Stimulated activated CD8-positive, alpha-beta memory T cell treated with anti-CD3 and anti-CD28 coated beads, Interleukin-7, amount 100 ng/mL, for 4 hours (primary cell): ENCODE measurements around the gene GRK2.
"Not testable (repeated sequence)": the region's sequence is repeated elsewhere in the genome, so short reads cannot be mapped to it uniquely, and the experiment has no call there.

Experiments used
- DNase-seq, 2 donors: peaks; one replicate each; pipeline ENCODE4 v3.0.0-alpha.2; 2020; ENCODE audit warnings: low read depth in 2 of 2

The GRK2 gene

DNA sequence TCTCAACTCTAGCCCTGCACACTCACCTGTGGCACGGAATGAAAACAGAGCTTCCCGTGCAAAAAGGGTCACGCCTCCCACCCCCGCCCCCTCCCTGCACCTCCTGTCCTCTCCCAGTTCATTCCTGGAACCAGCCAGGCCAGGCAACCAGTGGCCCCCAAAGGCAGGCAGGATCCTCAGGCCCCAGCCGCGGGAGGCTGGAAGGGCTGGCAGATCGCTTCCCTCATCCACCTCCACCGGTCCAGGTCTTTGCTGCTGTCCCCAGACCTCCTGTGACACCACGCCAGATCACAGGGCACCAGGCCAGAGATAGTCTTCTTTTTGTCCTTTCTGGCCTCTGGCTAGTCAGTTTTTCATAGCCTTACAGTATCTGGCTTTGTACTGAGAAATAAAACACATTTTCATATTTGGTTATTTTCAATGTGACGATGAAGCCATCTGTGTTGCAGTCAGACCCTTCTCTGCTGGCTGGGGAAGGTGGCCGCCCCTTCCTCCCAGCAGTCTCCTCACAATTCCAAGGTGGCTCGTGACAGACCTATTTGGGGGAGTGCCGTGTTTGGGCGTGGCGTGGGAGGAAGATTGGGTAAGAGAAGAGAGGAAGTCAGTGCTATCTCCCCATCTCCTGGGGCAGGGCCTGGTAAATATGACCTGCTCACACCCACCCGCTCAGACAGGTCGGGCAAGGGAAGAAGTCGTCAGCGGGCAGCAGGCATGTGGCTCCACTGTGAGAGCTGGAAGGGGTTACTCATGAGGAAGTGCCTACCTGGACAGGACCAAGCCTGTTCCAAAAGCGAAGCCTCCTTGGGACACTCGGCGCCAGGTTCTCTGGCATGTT, 46.1 kb downstream of the GRK2 start:
- peak; percentile 40 to 51 for DNase-seq

DNA sequence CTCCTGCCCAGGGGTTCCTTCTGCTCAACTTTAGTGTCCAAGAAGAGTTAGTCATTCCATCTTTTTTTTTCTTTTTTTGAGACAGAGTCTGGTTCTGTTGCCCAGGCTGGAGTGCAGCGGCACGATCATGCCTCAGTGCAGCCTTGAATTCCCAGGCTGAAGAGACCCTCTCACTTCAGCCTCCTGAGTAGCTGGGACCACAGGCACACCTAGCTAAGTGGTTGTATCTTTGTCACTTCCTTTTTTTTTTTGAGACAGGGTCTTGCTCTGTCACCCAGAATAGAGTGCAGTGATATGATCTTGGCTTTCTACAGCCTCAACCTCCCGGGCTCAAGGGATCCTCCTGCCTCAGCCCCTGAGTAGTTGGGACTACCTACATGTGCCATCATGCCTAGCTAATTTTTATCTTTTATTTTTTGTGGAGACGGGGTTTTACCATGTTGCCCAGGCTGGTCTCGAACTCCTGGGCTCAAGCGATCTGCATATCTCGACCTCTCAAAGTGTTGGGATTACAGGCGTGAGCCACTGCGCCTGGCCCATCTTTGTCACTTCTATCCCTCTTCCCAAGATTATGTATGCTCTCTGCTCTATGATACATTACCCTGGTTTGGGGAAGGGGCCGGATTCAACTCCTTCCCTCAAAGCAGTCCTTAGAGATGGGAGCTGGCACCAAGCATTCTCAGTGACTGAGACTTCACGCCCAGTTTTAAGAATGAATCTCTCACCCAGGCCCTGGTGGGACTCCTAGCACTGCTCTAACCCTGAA, 47.0 kb downstream of the GRK2 start:
- DNase-seq: no peak

DNA sequence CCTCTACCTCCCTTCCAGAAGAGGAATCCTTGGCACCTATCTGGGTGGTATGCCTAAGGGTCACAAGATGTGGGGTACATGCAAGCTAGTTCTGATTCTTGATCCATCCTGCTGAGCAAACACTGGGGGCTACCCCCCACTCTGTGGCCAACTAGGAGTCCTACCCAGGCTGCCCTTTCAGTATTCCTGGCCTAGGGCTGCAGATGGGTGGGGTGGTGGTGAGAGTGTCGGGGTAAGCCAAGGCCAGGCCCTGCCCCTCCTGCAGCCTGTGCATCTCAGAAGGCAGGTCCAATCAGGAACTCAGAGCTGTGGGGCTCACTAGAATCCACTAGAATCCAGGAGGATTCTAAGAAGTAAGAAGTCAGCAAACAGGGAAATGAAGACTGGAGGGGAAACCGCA, 47.9 kb downstream of the GRK2 start:
- DNase-seq: no peak

DNA sequence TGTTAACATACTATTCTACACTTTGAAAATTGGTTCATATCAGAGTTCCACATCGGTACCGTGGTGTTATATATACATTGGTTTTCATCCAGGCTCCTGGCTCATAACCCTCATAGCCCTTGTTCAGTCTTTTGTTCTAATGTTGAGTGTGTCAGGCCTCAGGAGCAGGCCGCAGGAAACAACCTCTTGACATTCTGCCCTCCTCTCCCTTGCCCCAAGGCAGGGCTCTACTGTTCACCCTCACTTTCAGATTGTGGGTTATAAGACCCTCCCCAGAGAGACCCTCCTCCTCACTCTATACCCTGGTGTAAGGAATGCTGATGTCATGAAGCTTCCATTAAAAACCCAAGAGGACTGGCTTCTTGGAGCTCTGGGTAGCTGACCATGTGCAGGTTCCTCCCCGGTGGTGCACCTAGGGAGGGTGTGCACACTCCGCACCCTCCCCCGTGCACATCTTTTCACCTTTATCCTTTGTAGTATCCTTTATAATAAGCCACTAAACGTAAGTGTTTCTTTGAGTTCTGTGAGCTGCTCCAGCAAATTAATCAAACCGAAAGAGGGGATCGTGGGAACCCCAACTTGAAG, 49.1 kb downstream of the GRK2 start:
- DNase-seq: no peak

DNA sequence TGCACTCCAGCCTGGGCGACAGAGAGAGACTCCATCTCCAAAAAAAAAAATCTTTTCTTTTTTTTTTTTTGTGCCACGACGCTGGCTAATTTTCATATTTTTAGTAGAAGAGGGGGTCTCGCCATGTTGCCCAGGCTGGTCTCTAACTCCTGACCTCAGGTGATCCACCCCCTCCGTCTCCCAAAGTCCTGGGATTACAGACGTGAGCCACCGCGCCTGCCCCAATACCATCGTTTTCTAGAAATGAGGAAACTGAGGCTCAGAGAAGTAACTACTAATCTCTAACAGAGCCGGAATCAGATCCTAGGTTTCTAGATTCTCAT, 50.6 kb downstream of the GRK2 start:
- no peak for DNase-seq

DNA sequence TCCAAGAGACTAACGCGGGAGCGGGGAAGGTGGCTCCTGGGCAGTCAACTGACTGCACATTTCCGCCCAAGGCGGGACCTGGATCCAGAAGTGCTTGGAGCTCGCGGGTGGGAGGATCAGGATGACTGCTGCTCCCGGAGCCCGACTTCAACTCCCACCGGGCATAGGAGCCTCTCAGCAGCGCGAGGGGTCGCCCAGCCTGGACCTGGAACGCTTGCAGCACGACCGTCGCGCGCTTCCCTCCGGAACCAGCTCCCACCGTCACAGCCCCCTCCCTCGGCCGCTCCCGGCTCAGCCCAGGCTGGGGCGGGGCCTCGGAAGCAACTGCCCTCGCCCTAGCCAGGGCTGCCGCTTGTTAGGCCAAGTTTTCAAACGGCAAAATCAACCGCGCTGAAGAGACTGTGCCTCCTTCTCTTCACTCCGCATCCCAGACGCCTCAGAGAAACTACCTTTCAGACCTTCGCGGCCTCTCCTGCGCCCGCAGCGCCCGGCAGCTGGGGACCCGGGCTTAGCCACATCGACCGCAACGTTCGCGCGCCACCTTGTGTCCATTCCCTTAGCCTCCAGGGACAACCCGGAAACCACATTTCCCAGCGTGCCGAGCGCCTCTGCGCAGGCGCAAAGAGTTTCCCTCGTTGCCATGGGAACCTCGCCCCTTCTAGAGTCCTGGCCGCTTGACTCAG, 51.1 kb downstream of the GRK2 start:
- DNase-seq: peak; percentile 95 to 98

DNA sequence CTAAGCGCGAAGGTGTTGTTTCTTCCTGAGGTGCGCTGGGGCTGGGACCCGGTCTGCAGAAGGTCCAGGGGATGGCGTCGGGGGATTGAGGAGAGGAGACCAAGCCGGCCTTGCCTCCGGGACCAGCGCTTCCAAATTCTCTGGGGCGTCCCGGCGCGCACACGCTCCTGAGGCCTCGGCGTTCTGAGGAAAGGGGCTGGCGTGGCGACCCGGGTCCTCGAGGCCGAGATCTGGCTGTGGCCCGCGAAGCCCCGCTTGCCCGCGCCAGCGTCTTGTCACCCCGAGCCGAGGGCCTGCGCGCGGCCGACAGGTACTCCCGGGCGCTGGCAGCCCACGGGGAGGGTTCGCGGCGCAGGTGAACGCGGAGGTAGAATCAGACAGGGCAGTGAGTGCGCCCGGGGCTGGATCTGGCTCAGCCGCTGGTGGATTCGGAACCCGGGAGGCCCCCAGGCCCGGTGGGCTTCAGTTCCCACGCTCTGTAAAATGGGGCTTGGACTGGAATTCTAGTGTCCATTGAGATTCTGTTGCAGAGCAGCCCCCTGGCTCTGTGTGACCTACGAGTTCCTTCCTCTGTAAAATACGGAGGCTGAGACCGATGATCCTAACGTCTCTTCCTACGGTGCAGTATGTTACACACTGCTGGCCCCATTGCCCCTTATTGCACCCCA, 51.7 kb downstream of the GRK2 start:
- DNase-seq: peak in 1 of 2 donors; percentile 19

DNA sequence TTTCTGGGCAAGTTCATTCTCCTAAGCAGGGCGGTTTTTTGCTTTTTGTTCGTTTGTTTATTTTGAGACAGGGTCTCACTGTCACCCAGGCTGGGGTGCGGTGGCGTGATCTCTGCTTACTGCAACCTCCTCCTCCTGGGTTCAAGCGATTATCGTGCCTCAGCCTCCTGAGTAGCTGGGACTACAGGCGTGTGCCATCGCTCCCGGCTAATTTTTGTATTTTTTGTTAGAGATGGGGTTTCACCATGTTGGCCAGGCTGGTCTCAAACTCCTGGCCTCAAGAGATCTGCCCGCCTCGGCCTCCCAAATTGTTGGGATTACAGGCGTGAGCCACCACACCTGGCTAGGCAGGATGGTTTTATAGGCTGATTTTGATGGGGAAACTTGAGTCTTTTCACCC, 52.6 kb downstream of the GRK2 start:
- not testable (repeated sequence) for DNase-seq

DNA sequence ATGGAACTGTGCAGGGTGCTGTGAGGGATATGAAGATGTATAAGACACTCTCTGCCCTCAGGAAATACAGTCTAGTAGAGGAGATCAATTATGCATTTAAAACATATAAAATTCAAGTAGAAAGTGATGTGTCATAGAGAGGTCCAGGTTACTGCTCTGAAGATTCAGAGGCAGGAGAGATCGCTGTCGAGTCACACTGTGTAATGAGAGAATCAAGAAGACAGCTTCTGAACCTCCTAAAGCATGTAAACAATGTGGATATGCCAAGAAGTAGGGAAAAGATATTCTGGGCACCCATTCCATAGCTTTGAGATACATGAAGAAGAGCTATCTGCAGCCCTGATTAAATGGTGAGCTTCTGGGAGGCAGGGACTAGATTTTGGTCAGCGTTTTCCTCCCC, 53.7 kb downstream of the GRK2 start:
- DNase-seq: no peak

DNA sequence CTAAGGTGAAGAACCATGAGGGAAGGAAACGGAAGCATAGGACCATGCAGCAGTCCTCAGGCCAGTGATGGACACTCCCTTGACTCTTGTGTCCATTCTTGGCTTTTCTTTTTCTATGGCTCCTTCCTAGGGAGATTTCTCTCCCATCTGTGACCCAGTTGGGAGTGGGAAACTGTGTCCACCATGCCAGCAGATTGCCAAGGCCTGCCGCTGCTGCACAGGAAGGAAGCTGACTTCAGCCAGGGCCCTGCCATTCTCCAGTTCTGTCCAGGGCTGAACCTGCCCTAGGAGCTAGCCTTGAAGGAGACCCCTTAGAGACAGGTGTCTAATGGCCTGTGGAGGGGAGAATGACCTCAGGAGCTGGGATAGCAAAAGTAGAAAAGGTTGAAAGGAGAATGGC, 54.4 kb downstream of the GRK2 start:
- DNase-seq: no peak

DNA sequence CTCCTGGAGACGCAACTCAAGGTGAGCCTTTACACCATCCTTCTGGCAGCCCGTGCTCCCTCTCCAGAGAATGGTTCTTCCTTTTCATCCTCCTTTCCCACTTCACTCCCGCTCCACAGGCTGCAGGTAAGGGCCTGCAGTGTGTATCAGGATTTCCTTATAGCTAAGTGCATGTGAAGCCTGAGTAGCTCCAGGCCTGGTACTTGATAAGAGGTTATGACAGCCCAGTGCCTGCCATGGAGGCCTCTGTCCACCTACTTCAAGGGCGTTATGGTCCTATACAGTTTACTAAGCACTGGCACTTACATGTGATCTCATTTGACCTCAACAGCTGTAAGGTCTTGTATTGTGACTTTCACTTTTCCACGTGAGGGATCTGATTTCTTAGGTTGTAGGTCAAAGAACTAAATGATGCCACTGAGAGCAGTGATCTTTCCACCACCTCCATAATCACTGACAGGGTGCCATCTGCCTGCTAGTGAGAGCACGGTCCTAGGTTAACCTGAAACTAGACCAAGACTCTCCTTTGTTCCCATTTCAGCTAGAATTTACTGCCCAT, 55.1 kb downstream of the GRK2 start:
- DNase-seq: no peak

DNA sequence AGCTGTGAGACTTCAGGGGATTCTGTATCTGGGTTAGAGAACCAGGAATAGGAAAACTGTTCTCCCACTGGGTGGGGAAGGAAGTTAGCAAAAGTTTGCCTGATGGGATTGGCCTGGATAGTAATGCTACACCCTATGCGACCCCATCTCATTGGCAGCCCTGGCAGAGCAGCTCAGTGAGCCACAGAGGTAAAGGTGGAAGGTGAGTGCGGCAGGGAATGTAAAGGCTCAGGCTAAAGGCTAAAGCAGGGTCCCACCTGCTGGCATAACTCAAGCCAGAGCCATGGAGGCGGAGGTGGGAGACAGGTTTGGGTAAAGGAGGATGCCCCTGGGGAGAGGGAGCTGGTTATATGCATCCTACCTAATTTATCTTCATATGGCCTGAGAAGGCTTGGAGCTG, 55.8 kb downstream of the GRK2 start:
- no peak for DNase-seq

DNA sequence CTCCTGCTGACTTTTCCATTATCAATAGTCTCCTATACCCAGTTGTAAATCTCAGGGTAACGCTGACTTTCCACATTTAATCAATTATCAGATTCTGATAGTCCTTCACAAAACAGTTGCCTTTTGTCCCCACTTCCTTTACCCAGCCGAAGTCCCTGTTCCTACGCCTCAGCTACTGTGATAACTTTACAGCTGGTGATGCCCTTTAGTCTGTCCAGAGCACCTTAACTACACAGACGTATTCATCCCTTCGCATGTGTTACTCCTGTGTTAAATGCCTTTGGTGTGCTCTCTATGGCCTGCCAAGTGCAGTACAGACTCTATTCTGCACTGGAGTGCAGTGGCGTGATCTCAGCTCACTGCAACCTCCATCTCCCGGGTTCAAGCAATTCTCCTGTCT, 57.3 kb downstream of the GRK2 start:
- no peak for DNase-seq

DNA sequence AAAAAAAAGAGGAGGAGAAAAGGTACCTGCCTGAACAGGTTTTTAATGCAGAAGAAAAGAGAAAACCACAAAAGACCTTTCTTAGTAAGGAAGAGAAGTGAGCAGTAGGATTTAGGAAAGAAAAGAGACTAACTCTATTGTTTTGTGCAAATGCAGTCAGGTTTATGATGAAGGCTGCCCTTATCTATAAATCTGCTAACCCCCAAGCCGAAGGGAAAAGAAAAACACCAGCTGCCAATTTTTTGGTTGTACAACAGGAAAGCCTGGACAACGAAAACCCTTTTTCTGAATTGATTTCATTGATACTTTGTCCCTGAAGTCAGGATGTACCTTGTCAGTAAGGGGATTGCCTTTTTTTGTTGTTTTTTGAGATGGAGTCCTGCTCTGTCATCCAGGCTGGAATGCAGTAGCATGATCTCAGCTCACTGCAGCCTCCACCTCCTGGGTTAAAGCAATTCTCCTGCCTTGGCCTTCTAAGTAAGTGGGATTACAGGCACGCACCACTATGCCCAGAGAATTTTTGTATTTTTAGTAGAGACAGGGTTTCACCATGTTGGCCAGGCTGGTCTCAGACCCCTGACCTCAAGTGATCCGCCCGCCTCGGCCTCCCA, 65.9 kb downstream of the GRK2 start:
- DNase-seq: no peak
